NCI-H774 (cell line): ENCODE measurements around the gene MACROD2.

Experiments used
- DNase-seq: peaks from one replicate; lab custom pipeline; 2025; lab: John Stamatoyannopoulos, UW

The MACROD2 gene

GRCh38 chr20:14877301-14878028, 882.1 kb downstream of the MACROD2 start:
- no peak for DNase-seq

GRCh38 chr20:14878676-14879019, 883.3 kb downstream of the MACROD2 start:
- DNase-seq = no peak

GRCh38 chr20:14879020-14879697, 883.8 kb downstream of the MACROD2 start:
- DNase-seq = no peak

- no peak for DNase-seq
These were observed 884.5 kb downstream of the MACROD2 start for GRCh38 chr20:14879839-14880238.

DNA sequence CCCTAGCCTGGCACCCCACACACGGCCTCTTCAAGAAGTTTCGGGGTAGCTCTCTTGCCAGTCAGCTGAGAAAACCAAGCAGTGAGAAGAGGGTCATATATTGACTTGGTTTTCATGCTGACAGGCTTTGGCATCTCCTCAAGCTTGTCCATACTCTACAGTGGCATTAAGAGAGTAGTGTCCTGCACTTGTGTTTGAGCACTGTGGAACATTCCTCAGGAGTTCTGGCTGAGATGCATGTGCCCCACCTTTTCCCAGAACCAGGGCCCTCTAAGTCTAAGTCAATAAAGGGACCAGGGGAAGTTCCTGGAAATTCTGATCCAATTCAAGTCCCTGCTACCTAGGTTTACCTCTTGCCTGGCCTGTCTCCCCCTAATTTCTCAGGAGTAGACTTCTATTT, 886.2 kb downstream of the MACROD2 start:
- no peak for DNase-seq

DNA sequence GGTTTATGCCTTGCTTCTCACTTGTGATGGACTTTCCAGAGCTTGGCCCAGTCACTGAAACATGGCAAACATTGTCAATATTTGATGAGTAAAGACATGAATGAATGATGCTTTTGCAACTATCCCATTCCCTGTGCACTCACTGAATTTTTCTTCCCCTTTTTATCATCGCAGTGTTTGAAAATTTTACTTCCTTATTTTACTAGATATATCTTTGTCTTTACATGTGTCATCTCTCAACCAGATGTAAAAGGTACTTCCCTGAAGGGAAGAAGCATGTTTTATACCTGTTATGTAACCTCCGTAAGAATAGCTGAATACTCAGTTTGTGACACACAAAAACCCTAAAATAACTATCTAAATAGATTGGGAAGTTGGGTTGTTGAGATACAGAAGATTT, 886.8 kb downstream of the MACROD2 start:
- DNase-seq = no peak

DNA sequence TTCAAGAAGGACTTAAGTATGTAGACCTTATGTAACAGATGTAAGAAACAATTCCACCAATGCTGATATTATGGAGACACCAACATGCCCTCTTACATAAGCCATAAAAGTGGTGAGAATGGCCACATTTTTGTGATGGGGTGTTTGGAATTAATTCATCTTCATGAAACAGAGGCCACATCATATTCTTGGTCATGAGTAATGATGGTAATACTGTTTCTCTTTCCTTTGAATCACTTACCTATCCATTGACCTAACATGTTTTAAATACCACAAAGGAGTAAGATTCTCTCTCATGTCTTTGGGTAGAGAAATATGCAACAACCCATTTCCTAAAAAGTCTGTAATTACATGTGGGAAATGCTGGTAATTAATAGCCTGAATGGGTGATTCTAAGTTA, 887.5 kb downstream of the MACROD2 start:
- DNase-seq = no peak

- DNase-seq = no peak
These were observed 888.0 kb downstream of the MACROD2 start for GRCh38 chr20:14883324-14883723.

DNA sequence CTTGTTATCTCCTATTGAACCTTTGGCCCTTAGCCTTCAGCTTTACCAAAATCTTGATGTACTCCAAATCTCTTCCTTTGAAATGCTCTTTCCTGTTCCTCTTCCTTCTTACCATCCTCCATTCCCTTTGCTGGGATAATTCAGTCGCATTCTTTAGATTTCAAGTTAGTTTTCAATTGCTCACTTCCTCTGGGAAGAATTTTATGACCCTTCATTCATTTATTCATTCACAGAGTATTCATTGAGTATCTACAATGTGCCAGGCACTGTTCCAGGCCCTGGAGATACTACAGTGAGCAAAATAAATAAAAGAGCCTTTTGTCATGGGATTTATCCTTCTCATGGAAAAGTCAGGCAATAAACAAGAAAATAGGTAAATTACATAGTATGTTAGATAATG, 890.3 kb downstream of the MACROD2 start:
- no peak for DNase-seq

DNA sequence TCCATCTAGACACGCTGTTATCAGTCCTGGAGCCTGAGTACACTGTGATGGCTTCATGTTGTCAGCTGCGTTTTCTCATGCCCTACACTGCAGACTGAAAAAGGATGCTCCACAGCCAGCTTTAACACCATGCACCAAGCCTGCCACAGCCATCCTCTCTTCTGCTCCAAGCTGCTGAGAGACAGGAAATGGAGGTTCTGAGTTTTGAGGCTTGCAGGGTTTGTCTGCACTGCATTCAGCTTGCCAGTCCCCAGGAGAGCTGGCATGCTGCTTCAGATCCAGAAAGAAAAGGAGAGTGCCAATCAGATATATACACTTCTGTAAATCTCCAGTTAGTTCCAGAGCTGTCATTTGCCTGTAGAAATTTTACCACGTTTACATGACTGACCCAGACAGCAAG, 892.8 kb downstream of the MACROD2 start:
- DNase-seq = no peak

DNA sequence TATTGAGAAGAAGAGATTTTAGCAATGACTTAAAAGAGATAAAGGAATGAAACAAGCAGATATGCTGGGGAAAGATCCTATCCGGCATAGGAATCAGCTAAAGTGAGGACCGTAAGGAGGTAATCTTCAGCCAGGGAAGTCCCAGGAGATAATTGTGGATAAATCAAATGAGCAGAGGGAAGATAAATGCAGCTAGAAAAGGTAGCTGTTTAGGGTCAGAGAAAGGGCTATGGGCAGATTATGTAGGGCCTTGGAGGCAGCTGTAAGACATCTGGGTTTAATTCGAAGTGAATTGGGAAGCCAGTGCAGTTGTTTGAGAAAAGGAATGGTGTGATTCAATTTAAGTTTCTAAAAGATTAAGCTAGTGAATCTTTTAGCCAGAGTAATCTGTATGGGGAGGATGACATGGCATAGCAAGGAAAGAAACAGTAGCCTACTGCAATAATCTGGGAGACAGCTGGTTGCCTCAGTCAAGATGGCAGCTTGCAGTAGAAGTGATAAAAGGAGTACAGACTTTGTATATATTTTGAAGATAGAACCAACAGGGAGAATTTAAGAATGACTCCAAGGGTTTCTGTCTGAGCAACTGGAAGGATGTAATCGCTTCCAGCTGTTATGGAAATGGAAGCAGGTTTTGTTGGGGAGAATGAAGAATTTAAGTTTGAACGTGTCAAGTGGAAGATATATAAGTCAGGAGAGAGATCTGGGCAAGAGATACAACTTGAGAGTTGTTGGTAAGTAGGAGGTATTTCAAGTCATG, 894.4 kb downstream of the MACROD2 start:
- DNase-seq = no peak

- DNase-seq = no peak
These were observed 895.4 kb downstream of the MACROD2 start for GRCh38 chr20:14890713-14891112.

DNA sequence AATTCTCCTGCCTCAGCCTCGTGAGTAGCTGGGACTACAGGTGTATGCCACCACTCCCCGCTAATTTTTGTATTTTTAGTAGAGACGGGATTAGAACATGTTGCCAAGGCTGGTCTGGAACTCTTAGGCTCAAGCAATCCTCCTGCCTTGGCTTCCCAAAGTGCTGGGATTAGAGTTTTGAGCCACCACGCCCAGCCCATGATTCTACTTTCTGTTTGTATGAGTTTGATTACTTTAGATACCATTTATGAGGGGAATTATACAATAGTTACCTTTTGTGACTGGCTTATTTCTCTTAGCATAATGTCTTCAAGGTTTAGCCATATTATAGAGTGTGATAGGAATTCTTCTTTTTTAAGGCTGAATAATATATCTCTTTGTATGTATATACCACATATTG, 897.5 kb downstream of the MACROD2 start:
- no peak for DNase-seq

GRCh38 chr20:14896569-14896968, 901.3 kb downstream of the MACROD2 start:
- DNase-seq = no peak

DNA sequence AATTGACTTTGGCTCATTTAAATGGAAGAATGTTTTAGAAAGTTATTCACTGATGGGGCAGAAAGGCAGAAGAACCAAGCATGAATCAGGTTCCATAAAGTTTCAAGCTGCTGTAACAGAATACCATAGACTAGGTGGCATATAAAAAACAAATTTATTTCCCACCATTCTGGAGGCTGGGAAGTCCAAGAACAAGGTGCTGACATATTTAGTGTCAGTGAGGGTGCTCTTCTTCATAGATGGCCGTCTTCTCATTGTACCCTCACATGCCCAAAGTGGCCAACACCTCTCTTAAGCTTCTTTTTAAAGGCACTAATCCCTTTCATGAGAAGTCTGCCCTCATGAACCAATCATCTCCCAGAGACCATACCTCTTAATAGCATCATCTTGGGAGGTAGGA, 902.3 kb downstream of the MACROD2 start:
- DNase-seq = no peak

DNA sequence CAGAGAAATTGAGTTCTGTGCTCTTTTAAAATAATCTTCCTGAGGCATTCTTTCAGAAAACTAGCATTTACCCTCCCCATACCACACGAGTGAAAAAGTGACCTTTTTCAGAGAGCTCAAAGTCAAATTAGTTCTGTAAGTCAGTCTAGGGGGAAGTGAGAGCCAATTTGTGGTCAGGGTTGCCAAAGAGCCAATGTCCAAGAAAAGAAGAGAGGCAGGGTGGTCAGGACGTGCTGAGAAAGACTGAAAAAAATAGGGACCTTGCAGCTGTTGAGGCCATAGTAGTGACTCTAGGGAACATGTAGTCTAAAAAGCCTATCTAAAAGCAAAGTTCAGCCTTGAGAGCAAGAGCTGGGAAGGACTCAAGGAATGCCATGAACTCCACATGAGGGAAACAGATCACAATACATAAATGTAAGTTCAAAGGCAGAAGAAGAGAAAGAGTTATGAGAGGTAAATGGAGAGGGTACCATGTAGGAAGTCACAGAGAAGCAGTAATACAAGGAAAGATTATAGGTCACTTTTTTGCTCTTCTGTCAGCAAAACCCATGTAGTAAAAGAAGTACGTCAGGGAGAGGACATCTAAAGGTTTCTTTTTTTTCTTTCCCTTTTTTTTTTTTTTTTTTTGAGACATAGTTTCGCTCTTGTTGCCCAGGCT, 907.2 kb downstream of the MACROD2 start:
- DNase-seq = no peak

DNA sequence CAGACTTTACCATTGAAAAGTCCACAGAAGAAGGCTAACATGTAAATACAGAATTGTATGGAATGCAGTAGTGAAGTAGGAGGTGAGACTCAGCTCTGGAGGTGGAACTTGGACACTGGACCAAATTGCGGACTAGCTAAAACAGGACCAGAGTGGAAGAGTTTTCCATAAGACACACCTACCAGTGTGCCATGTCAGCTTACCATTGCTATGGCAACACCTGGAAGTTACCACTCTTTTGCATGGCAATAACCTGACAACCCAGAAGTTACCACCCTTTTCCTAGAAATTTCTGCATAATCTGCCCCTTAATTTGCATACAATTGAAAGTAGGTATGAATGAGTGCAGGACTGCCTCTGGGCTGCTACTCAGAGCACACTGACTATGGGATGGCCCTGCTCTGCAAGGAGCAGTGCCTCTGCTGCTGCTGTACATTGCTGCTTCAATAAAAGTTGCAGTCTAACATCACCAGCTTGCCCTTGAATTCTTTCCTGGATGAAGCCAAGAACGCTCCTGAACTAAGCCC, 911.7 kb downstream of the MACROD2 start:
- DNase-seq = no peak

- no peak for DNase-seq
These were observed 914.8 kb downstream of the MACROD2 start for GRCh38 chr20:14910126-14910525.

GRCh38 chr20:14913896-14914620, 918.7 kb downstream of the MACROD2 start:
- no peak for DNase-seq

DNA sequence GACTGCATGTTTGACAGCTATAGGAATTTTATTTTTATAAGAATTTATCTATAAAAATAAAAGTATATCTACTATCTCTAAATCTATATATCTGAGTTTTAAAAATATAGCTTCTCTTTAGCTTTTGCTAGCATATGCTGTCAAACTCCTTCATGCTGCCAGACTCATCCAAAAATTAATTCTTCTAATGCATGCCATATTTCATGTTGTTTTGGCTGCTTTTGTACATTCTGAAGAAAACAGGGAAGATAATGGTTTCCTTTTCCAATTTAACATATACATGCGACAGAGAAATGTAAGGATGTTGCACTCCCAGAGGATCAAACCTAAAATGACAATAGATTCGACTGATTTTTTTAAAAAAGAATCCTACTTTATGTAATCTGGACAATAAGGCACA, 919.3 kb downstream of the MACROD2 start:
- DNase-seq = no peak

GRCh38 chr20:14915356-14915755, 920.0 kb downstream of the MACROD2 start:
- DNase-seq = no peak
